Stomach smooth muscle (tissue), 2 donors: Measurements from ENCODE around the gene ESRP2.
A peak's percentile ranks its signal among the peaks of the same experiment; 100 is the strongest.

Source experiments
- H3K27ac ChIP-seq: one replicate; pipeline ENCODE4 v1.7.0; 2013; ENCODE audit warnings: mild to moderate bottlenecking, low read length, inconsistent platforms
- H3K27me3 ChIP-seq, 2 donors: one replicate each; pipeline ENCODE4 v1.7.0; 2013; ENCODE audit warnings: low read length in 2 of 2; ENCODE audit not compliant: insufficient read depth in 2 of 2, control insufficient read depth in 1 of 2
- H3K36me3 ChIP-seq, 2 donors: one replicate each; pipeline ENCODE4 v1.7.0; 2013; ENCODE audit warnings: low read length in 2 of 2; ENCODE audit not compliant: control insufficient read depth in 2 of 2, insufficient read depth in 2 of 2
- H3K4me1 ChIP-seq: one replicate; pipeline ENCODE4 v1.7.0; 2013; ENCODE audit warnings: low read length; ENCODE audit not compliant: control insufficient read depth, insufficient read depth
- H3K4me3 ChIP-seq, 2 donors: one replicate each; pipeline ENCODE4 v1.7.0; 2013; ENCODE audit warnings: low read length in 2 of 2
- H3K9ac ChIP-seq, 2 donors: one replicate each; pipeline ENCODE4 v1.7.0; 2013; ENCODE audit warnings: low read length in 2 of 2, mild to moderate bottlenecking in 1 of 2
- H3K9me3 ChIP-seq, 2 donors: one replicate each; pipeline ENCODE4 v1.7.0; 2013; ENCODE audit warnings: low read length in 2 of 2; ENCODE audit not compliant: control insufficient read depth in 2 of 2
- donor health status: healthy.
- donor health status: Pancreatic carcinoma.

The ESRP2 gene

GRCh38 chr16:68263559-68264127 is 27.7 kb upstream of the ESRP2 start:
- Histone ChIP-seq H3K4me1 (peaks cover 29% of the 10 kb centered on the region), H3K27ac (peak overlapping the region; percentile 80), H3K36me3 (peaks cover 13 to 15% of the 10 kb centered on the region in 2 donors), H3K9ac (peak overlapping the region; percentile 75 to 84), H3K9me3 (no peaks in the 10 kb centered on the region), H3K27me3 (no peaks in the 10 kb centered on the region), H3K4me3 (peak overlapping the region; percentile 62 to 88)

GRCh38 chr16:68259007-68259825 is 23.3 kb upstream of the ESRP2 start:
- Histone ChIP-seq H3K9me3 (no peaks in the 10 kb centered on the region), H3K4me1 (peaks cover 26% of the 10 kb centered on the region), H3K27me3 (no peaks in the 10 kb centered on the region), H3K27ac (no peak overlapping the region), H3K4me3 (no peak overlapping the region), H3K9ac (no peak overlapping the region), H3K36me3 (peaks cover 23 to 26% of the 10 kb centered on the region in 2 donors)

GRCh38 chr16:68257906-68258800 is 22.2 kb upstream of the ESRP2 start:
- H3K27ac ChIP-seq, result peak overlapping the region; percentile 66
- peaks cover 18% of the 10 kb centered on the region for H3K4me1 ChIP-seq
- no peak overlapping the region for H3K4me3 ChIP-seq
- no peaks in the 10 kb centered on the region for H3K27me3 ChIP-seq
- H3K9ac ChIP-seq, result peak overlapping the region in 1 of 2 donors; percentile 42
- H3K9me3 ChIP-seq, result no peaks in the 10 kb centered on the region
- H3K36me3 ChIP-seq, result peaks cover 23 to 26% of the 10 kb centered on the region in 2 donors

- Histone ChIP-seq H3K4me1 (peaks cover 18% of the 10 kb centered on the region), H3K4me3 (no peak overlapping the region), H3K9me3 (no peaks in the 10 kb centered on the region), H3K27ac (peak overlapping the region; percentile 66), H3K27me3 (no peaks in the 10 kb centered on the region), H3K36me3 (peaks cover 23 to 30% of the 10 kb centered on the region in 2 donors), H3K9ac (no peak overlapping the region)
Observed at GRCh38 chr16:68257251-68257905, 21.5 kb upstream of the ESRP2 start.

- Histone ChIP-seq H3K9me3 (no peaks in the 10 kb centered on the region), H3K27me3 (no peaks in the 10 kb centered on the region), H3K9ac (no peak overlapping the region), H3K27ac (no peak overlapping the region), H3K4me1 (peaks cover 20% of the 10 kb centered on the region), H3K36me3 (peaks cover 23 to 35% of the 10 kb centered on the region in 2 donors), H3K4me3 (no peak overlapping the region)
Observed at GRCh38 chr16:68255712-68256111, 19.8 kb upstream of the ESRP2 start.

- Histone ChIP-seq H3K27me3 (no peaks in the 10 kb centered on the region), H3K4me1 (peaks cover 17% of the 10 kb centered on the region), H3K36me3 (peaks cover 10 to 29% of the 10 kb centered on the region in 2 donors), H3K4me3 (no peak overlapping the region), H3K9ac (no peak overlapping the region), H3K9me3 (no peaks in the 10 kb centered on the region), H3K27ac (no peak overlapping the region)
Observed at GRCh38 chr16:68253721-68254120, 17.8 kb upstream of the ESRP2 start.

GRCh38 chr16:68252383-68252782 is 16.5 kb upstream of the ESRP2 start:
- Histone ChIP-seq H3K27me3 (no peaks in the 10 kb centered on the region), H3K9ac (no peak overlapping the region), H3K4me1 (peaks cover 8% of the 10 kb centered on the region), H3K27ac (peak overlapping the region; percentile 18), H3K4me3 (no peak overlapping the region), H3K36me3 (peaks cover 10 to 27% of the 10 kb centered on the region in 2 donors), H3K9me3 (no peaks in the 10 kb centered on the region)

GRCh38 chr16:68251832-68252231 is 15.9 kb upstream of the ESRP2 start:
- Histone ChIP-seq H3K36me3 (peaks cover 10 to 27% of the 10 kb centered on the region in 2 donors), H3K9ac (no peak overlapping the region), H3K4me1 (peaks cover 9% of the 10 kb centered on the region), H3K27me3 (no peaks in the 10 kb centered on the region), H3K4me3 (no peak overlapping the region), H3K27ac (peak overlapping the region; percentile 18), H3K9me3 (no peaks in the 10 kb centered on the region)

GRCh38 chr16:68250951-68251350 is 15.0 kb upstream of the ESRP2 start:
- Histone ChIP-seq H3K4me3 (no peak overlapping the region), H3K27ac (no peak overlapping the region), H3K9ac (no peak overlapping the region), H3K27me3 (no peaks in the 10 kb centered on the region), H3K9me3 (no peaks in the 10 kb centered on the region), H3K4me1 (peaks cover 18% of the 10 kb centered on the region), H3K36me3 (peaks cover 10 to 27% of the 10 kb centered on the region in 2 donors)

GRCh38 chr16:68249371-68249770 is 13.4 kb upstream of the ESRP2 start:
- peaks cover 0 to 16% of the 10 kb centered on the region in 2 donors for H3K36me3 ChIP-seq
- H3K4me1 ChIP-seq, result peaks cover 29% of the 10 kb centered on the region
- H3K27me3 ChIP-seq, result no peaks in the 10 kb centered on the region
- no peak overlapping the region for H3K4me3 ChIP-seq
- H3K27ac ChIP-seq, result no peak overlapping the region
- no peaks in the 10 kb centered on the region for H3K9me3 ChIP-seq
- H3K9ac ChIP-seq, result no peak overlapping the region
